PC-9 (cell line): ENCODE data around the gene KCNQ1OT1. TPM values are rescaled to one million over a fixed set of nuclear protein-coding genes. Genes with fewer than 3 reads are reported as not detected.

Source experiments
- BruUV-seq: library from RNA; stranded (reverse); fragments of 400-500 nt; replicated peaks from 2 replicates; lab custom pipeline; 2021; lab: Mats Ljungman, UMichigan
- CTCF ChIA-PET: fragments of 300-600 bp; sonication (Branson Sonifier 250); formaldehyde crosslinking; loops from one replicate; lab custom pipeline; 2022; ENCODE audit warnings: antibody characterized with exemption; lab: Charles Lee
- POLR2A ChIA-PET: fragments of 300-600 bp; sonication (Branson Sonifier 250); formaldehyde crosslinking; loops from one replicate; lab custom pipeline; 2022; ENCODE audit warnings: antibody characterized with exemption; ENCODE audit not compliant: unreplicated experiment; lab: Charles Lee
- DNase-seq, 2 experiments: peaks; one replicate each; pipeline versions ENCODE4 v3.0.0 to v3.0.0-alpha.2; 2015 to 2022; ENCODE audit warnings: mixed read lengths in 1 of 2
- H2AFZ ChIP-seq: fragments of 200-600 bp; sonication (generic); 2 replicates; pipeline ENCODE4 v1.8.1; 2017; ENCODE audit warnings: antibody characterized with exemption
- H3F3A ChIP-seq: fragments of 200-600 bp; sonication (generic); 2 replicates; pipeline ENCODE4 v1.8.1; 2017; ENCODE audit warnings: antibody characterized with exemption, mild to moderate bottlenecking, low read depth; ENCODE audit not compliant: insufficient read depth
- H3K27ac ChIP-seq: fragments of 200-600 bp; sonication (generic); 2 replicates; pipeline ENCODE4 v1.6.1; 2016; ENCODE audit warnings: mixed run types
- H3K27me3 ChIP-seq: fragments of 200-600 bp; sonication (generic); 2 replicates; pipeline ENCODE4 v1.6.1; 2016; ENCODE audit warnings: low read depth, mixed run types; ENCODE audit not compliant: insufficient read depth
- H3K36me3 ChIP-seq: fragments of 200-600 bp; sonication (generic); 2 replicates; pipeline ENCODE4 v1.6.1; 2016; ENCODE audit warnings: low read depth, mixed run types
- H3K4me1 ChIP-seq: fragments of 200-600 bp; sonication (generic); replicated peaks from 2 replicates; pipeline ENCODE4 v1.6.1; 2016; ENCODE audit warnings: mixed run types; ENCODE audit not compliant: insufficient read depth
- H3K4me2 ChIP-seq: fragments of 200-600 bp; sonication (generic); 2 replicates; pipeline ENCODE4 v1.6.1; 2017; ENCODE audit warnings: mixed run types
- H3K4me3 ChIP-seq: fragments of 200-600 bp; sonication (generic); 2 replicates; pipeline ENCODE4 v1.6.1; 2016; ENCODE audit warnings: mixed run types
- H3K79me2 ChIP-seq: fragments of 200-600 bp; sonication (generic); 2 replicates; pipeline ENCODE4 v1.6.1; 2017; ENCODE audit warnings: low read depth, mixed run types
- H3K9me2 ChIP-seq: fragments of 200-600 bp; sonication (generic); 2 replicates; pipeline ENCODE4 v1.8.1; 2017; ENCODE audit warnings: mild to moderate bottlenecking; ENCODE audit not compliant: insufficient read depth
- H3K9me3 ChIP-seq: fragments of 200-600 bp; sonication (generic); 2 replicates; pipeline ENCODE4 v1.8.1; 2016; ENCODE audit warnings: low read depth; ENCODE audit not compliant: insufficient read depth
- H4K20me1 ChIP-seq: fragments of 200-600 bp; sonication (generic); 2 replicates; pipeline ENCODE4 v1.8.1; 2017; ENCODE audit not compliant: insufficient read depth
- CTCF ChIP-seq: fragments of 200-600 bp; sonication (generic); conservative IDR thresholded peaks from 2 replicates; pipeline ENCODE4 v1.6.1; 2017; ENCODE audit warnings: mixed run types, antibody characterized with exemption, mild to moderate bottlenecking, moderate library complexity
- EZH2 ChIP-seq: fragments of 200-600 bp; sonication (generic); IDR thresholded peaks from 2 replicates; pipeline ENCODE4 v1.8.0; 2017; ENCODE audit warnings: antibody characterized with exemption, low read depth
- intact Hi-C: fragments of 100-400 bp; cut with micrococcal nuclease; formaldehyde crosslinking; loops from one replicate; pipeline ENCODE4 v1.10.0; 2022; ENCODE audit not compliant: unreplicated experiment
- total RNA-seq: library from RNA; stranded (reverse); gene quantifications from 2 replicates; pipeline ENCODE4 v1.2.3, GENCODE V29; 2021

Gene KCNQ1OT1
- total RNA-seq, 1 experiment from 2014 or later: 3.4 TPM

DNA sequence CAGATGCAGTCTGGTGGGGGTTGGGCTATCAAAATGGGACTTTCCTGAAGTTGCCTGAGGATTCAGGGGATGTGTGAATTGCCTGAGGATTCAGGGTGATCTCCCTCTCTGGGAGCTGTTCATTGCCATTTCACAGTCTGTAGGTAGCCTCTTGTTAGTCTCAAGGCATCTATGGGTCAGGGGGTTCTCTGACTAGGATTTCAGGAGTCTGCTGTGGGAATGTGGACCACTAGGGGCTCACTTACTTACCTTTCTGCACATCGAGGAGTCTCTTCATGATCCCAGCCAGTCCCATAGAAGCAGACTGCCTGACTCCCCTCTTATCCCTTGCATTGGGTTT lies 54.0 kb downstream of the KCNQ1OT1 start:
- Histone ChIP-seq H3K4me1 (no peaks in the 10 kb centered on the region), H3K9me2 (no peaks in the 10 kb centered on the region), H2AFZ (no peak overlapping the region), H3K79me2 (no peaks in the 10 kb centered on the region), H3K27ac (no peak overlapping the region), H4K20me1 (no peaks in the 10 kb centered on the region), H3K36me3 (no peaks in the 10 kb centered on the region), H3K4me2 (no peak overlapping the region), H3K27me3 (no peaks in the 10 kb centered on the region), H3K9me3 (peaks cover 65% of the 10 kb centered on the region), H3F3A (no peaks in the 10 kb centered on the region), H3K4me3 (no peak overlapping the region)
- intact Hi-C loops: no loop called here
- no peak for DNase-seq
- TF ChIP-seq EZH2: no peak
- no peak for TF ChIP-seq CTCF
- ChIA-PET CTCF (no interaction called here), POLR2A (no interaction called here)
- BruUV-seq: no TSS peak

GRCh38 chr11:2644844-2645778 lies 54.7 kb downstream of the KCNQ1OT1 start:
- intact Hi-C loops: no loop called here
- DNase-seq: no peak
- H3K27me3 ChIP-seq: no peaks in the 10 kb centered on the region
- H3K27ac ChIP-seq: no peak overlapping the region
- no peak overlapping the region for H3K4me2 ChIP-seq
- H3K4me3 ChIP-seq: no peak overlapping the region
- H2AFZ ChIP-seq: no peak overlapping the region
- no peaks in the 10 kb centered on the region for H3K9me2 ChIP-seq
- peaks cover 59% of the 10 kb centered on the region for H3K9me3 ChIP-seq
- no peak for TF ChIP-seq EZH2
- TF ChIP-seq CTCF: no peak
- no TSS peak for BruUV-seq
- no peaks in the 10 kb centered on the region for H3F3A ChIP-seq
- H3K79me2 ChIP-seq: no peaks in the 10 kb centered on the region
- ChIA-PET CTCF (no interaction called here), POLR2A (no interaction called here)
- no peaks in the 10 kb centered on the region for H4K20me1 ChIP-seq
- H3K4me1 ChIP-seq: no peaks in the 10 kb centered on the region
- no peaks in the 10 kb centered on the region for H3K36me3 ChIP-seq

GRCh38 chr11:2643746-2644145 lies 56.0 kb downstream of the KCNQ1OT1 start:
- H3K27ac ChIP-seq: no peak overlapping the region
- H3F3A ChIP-seq: no peaks in the 10 kb centered on the region
- no peaks in the 10 kb centered on the region for H3K9me2 ChIP-seq
- H3K9me3 ChIP-seq: peaks cover 54% of the 10 kb centered on the region
- intact Hi-C loops: no loop called here
- no peak overlapping the region for H3K4me3 ChIP-seq
- no peak overlapping the region for H2AFZ ChIP-seq
- H4K20me1 ChIP-seq: no peaks in the 10 kb centered on the region
- no peaks in the 10 kb centered on the region for H3K27me3 ChIP-seq
- H3K36me3 ChIP-seq: no peaks in the 10 kb centered on the region
- no peaks in the 10 kb centered on the region for H3K79me2 ChIP-seq
- POLR2A ChIA-PET: no interaction called here
- no peak for TF ChIP-seq CTCF
- no peaks in the 10 kb centered on the region for H3K4me1 ChIP-seq
- no TSS peak for BruUV-seq
- no peak overlapping the region for H3K4me2 ChIP-seq
- no peak for DNase-seq
- CTCF ChIA-PET: no interaction called here
